ENCODE measurements around the gene OR13C9.
"Not testable (repeated sequence)": the region's sequence is repeated elsewhere in the genome, so short reads cannot be mapped to it uniquely, and the experiment has no call there.

Gene OR13C9, protein sequence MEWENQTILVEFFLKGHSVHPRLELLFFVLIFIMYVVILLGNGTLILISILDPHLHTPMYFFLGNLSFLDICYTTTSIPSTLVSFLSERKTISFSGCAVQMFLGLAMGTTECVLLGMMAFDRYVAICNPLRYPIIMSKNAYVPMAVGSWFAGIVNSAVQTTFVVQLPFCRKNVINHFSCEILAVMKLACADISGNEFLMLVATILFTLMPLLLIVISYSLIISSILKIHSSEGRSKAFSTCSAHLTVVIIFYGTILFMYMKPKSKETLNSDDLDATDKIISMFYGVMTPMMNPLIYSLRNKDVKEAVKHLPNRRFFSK

DNA sequence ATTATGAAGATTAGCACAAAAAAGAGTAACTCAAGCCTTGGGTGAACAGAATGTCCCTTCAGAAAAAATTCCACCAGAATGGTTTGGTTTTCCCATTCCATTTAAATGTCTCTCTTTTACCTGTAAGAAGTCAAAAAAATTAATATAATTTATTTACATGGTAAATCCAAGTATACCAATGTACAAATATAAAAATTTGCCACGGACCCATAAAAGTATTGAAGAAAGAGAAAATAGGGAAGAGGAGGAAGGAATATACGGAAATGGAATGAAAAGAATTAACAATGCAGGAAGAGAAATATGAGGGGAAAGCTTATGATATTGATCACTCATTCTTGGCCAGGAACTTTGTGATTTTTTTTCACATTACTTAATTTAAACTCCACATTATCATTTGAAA is at the start of gene OR13C9:
TSS of gene OR13C9 (minus strand) at position 101 of the 400 bp plus-strand sequence. CDS start at position 101, 0 bp downstream.
- no peak for DNase-seq

GRCh38 chr9:104658496-104659195 is 40.6 kb upstream of the OR13C9 start:
- DNase-seq, result no peak

GRCh38 chr9:104635456-104635855 is 17.5 kb upstream of the OR13C9 start:
- no peak for DNase-seq

DNA sequence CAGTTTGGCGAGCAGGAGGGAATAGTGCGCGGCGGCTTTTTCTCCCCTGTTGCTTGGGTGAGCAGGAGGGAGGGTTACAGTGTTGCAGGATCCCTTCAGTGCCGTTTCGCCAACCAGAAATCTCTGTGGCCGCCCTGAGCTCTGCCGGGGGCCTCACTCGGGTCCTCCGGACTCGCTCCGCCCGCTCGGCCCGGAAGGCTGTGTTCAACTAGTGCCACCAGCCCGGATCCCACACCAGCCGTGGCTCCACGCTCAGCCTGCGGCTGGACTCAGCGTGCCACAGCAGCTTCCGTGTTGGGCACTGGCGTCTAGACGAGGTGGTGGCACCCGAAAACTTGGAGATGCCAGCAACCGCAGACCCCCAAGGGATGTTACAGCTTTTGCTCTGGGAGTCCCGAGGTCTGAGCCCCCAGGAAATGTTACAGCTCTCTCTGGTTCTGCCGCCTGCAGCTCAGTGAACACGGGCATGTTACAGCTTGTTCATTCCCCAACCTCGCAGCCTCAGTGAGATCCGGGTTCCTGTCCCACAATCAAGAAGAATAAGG is 16.0 kb upstream of the OR13C9 start:
- no peak for DNase-seq

GRCh38 chr9:104625964-104626363 is 8.0 kb upstream of the OR13C9 start:
- DNase-seq, result not testable (repeated sequence)

GRCh38 chr9:104617418-104617817 is 586 bp downstream of the OR13C9 start:
- DNase-seq, result no peak

DNA sequence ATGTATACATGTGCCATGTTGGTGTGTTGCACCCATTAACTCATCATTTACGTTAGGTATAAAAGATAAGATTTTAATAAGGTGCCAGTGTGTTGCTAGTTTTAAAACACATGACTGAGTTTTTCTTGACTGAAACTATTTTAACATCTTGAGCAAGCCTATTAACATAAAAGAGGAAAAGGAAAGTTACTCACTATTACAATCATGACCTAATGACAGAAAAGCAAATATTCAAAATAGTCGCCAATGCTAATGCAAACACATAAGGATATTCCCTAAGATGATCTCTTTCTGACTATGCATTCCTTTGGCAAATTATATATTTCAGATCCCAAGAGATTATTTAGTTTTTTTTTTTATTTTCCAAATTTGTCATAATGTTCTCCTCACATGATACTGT is 6.8 kb downstream of the OR13C9 start:
- no peak for DNase-seq

- no peak for DNase-seq
Observed at GRCh38 chr9:104608336-104608735, 9.7 kb downstream of the OR13C9 start.

DNA sequence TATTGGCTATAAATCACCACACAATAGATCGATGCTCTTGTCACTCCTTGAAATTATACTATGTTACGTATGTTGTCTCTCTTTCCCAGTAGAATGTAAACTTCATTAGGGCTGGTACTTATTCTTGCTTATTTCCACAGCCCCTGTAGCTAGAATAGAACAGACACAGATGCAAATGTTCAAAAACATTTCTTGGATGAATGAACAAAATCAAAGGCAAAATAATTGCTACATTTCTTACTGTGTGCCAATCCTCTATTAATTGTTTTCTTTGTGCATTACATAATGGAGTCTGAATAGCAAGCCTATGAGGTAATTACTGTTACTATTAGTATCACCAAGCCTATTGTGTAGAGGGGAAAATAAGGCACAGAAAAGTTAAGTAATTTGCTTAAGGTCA is 11.9 kb downstream of the OR13C9 start:
- DNase-seq, result no peak

GRCh38 chr9:104605527-104605926 is 12.5 kb downstream of the OR13C9 start, which contains the start of gene OR13C2:
TSS of gene OR13C2 (minus strand) at chr9:104605627. CDS start at chr9:104605627, 0 bp downstream.
- DNase-seq, result not testable (repeated sequence)

- DNase-seq, result no peak
Observed at GRCh38 chr9:104604801-104605200, 13.2 kb downstream of the OR13C9 start.

GRCh38 chr9:104599313-104599712 is 18.7 kb downstream of the OR13C9 start, which contains the start of gene OR13C5:
TSS of gene OR13C5 (minus strand) at chr9:104599413. CDS start at chr9:104599413, 0 bp downstream.
- DNase-seq, result not testable (repeated sequence)

DNA sequence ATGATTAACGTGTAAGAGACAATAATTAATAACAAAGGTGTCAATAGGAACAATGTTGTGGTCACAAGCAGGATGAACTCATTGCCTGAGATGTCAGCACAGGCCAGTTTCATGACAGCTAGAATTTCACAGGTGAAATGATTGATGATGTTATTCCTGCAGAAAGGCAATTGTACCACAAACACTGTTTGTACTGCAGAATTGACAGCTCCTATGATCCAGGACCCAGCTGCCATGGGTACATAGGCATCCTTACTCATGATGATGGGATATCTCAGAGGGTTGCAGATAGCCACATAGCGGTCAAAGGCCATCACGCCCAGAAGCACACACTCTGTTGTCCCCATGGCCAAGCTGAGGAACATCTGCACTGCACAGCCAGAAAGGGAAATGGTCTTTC is 19.3 kb downstream of the OR13C9 start:
- DNase-seq, result not testable (repeated sequence)

DNA sequence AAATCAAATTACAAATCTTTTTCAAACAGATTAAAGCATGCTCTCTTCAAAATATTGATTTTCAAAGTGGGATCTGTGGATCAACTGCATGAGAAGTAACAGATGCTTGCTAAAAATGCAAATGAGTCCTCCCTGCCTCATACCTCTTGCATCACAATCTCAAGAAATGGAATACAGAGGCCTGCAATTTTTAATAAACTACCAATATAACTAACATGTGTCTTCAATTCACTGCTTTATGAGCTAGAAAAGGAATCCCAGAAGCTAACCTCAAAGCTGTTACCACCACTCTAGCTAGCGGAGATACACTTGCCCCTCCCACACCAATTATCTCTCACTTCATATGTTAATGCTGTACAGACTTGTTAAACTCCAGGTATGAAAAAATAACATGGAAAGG is 28.4 kb downstream of the OR13C9 start:
- DNase-seq, result no peak

GRCh38 chr9:104586496-104587180 is 31.4 kb downstream of the OR13C9 start:
- no peak for DNase-seq

DNA sequence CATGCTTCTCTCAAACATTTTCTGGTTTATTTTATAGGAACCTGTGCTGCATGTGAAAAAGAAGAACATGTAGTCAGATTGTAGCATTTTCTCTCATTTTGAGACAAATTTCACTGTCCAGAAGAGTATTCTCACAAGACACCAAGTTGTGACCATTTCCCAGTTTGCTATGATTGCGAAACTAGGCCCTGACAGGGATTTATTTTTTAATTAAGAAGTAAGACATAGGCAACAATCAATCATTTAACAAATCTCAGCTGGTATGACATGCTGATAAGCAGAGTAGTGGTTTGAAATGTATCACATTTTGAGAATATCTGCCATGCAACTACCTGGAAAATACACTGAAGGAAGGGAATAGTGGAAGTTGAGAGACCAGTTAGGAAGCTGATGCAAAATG is 37.4 kb downstream of the OR13C9 start:
- DNase-seq, result no peak

GRCh38 chr9:104577263-104577662 is 40.7 kb downstream of the OR13C9 start:
- DNase-seq, result no peak

- DNase-seq, result no peak
Observed at GRCh38 chr9:104575456-104575855, 42.5 kb downstream of the OR13C9 start.

- DNase-seq, result no peak
Observed at GRCh38 chr9:104572612-104573011, 45.4 kb downstream of the OR13C9 start.

DNA sequence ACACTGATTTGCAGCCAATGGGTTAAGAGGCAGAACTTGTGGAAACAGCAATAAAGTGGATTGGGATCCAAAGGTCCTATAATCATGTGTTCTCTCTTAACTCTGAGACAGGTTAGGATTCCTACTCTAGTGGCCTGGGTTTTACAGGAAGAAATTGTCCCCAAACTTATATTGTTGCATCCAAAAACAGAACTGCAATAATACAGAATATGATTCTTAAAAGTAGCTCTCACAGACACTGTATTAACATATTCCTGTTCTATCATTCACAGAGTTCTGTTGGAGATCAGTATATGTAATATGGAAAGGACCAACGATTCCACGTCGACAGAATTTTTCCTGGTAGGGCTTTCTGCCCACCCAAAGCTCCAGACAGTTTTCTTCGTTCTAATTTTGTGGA is 49.1 kb downstream of the OR13C9 start, which contains the start of gene OR13C8:
TSS of gene OR13C8 (plus strand) at position 301 of the 400 bp plus-strand sequence. CDS start at position 301, 0 bp downstream.
- no peak for DNase-seq

All from activated CD4-positive, alpha-beta T cell treated with anti-CD3 and anti-CD28 coated beads for 1 hour (primary cell).